ENCODE results near the gene SPHKAP.

The SPHKAP gene

GRCh38 chr2:227996366-227996765 is 185.1 kb downstream of the SPHKAP start:
- H3K4me3 ChIP-seq (ENCODE audit: low read depth, low read length), result no peak overlapping the region
- no peak for TF ChIP-seq CTCF (IDR thresholded peaks at IDR 0.05; ENCODE audit: low read depth, low read length)

GRCh38 chr2:227990937-227991336 is 190.6 kb downstream of the SPHKAP start:
- H3K4me3 ChIP-seq (ENCODE audit: low read depth, low read length), result no peak overlapping the region
- TF ChIP-seq CTCF (IDR thresholded peaks at IDR 0.05; ENCODE audit: low read depth, low read length), result no peak

- TF ChIP-seq CTCF (IDR thresholded peaks at IDR 0.05; ENCODE audit: low read depth, low read length), result no peak
- no peak overlapping the region for H3K4me3 ChIP-seq (ENCODE audit: low read depth, low read length)
Observed at GRCh38 chr2:227973241-227973640, 208.2 kb downstream of the SPHKAP start.

- TF ChIP-seq CTCF (IDR thresholded peaks at IDR 0.05; ENCODE audit: low read depth, low read length), result no peak
- no peak overlapping the region for H3K4me3 ChIP-seq (ENCODE audit: low read depth, low read length)
Observed at GRCh38 chr2:227971619-227972230, 209.8 kb downstream of the SPHKAP start.

- no peak for TF ChIP-seq CTCF (IDR thresholded peaks at IDR 0.05; ENCODE audit: low read depth, low read length)
- no peak overlapping the region for H3K4me3 ChIP-seq (ENCODE audit: low read depth, low read length)
Observed at GRCh38 chr2:227960317-227960716, 221.2 kb downstream of the SPHKAP start.

GRCh38 chr2:227942965-227943364 is 238.5 kb downstream of the SPHKAP start:
- H3K4me3 ChIP-seq (ENCODE audit: low read depth, low read length), result no peak overlapping the region
- TF ChIP-seq CTCF (IDR thresholded peaks at IDR 0.05; ENCODE audit: low read depth, low read length), result no peak

GRCh38 chr2:227942021-227942420 is 239.5 kb downstream of the SPHKAP start:
- no peak for TF ChIP-seq CTCF (IDR thresholded peaks at IDR 0.05; ENCODE audit: low read depth, low read length)
- H3K4me3 ChIP-seq (ENCODE audit: low read depth, low read length), result no peak overlapping the region

Data from WI38 (cell line).